Immature natural killer cell (primary cell): ENCODE measurements around the gene FKBP10. TPM values are rescaled to one million over a fixed set of nuclear protein-coding genes. Genes with fewer than 3 reads are reported as not detected.
A peak's percentile ranks its signal among the peaks of the same experiment; 100 is the strongest.
"Not testable (repeated sequence)": the region's sequence is repeated elsewhere in the genome, so short reads cannot be mapped to it uniquely, and the experiment has no call there.

Experiments
- DNase-seq, 3 donors: peaks; one replicate each; pipeline ENCODE4 v3.0.0; 2022; ENCODE audit warnings: mixed read lengths in 1 of 3
- H3K27ac Mint-ChIP-seq, 6 donors: one replicate each; pipeline ENCODE4 v1.8.0; 2020; ENCODE audit warnings: mixed read lengths in 6 of 6, mild to moderate bottlenecking in 5 of 6, inconsistent platforms in 4 of 6, moderate library complexity in 3 of 6
- H3K27me3 Mint-ChIP-seq, 3 donors: one replicate each; pipeline ENCODE4 v1.8.0; 2020 to 2021; ENCODE audit warnings: low read depth in 3 of 3, mild to moderate bottlenecking in 3 of 3, mixed read lengths in 3 of 3, moderate library complexity in 3 of 3, inconsistent platforms in 1 of 3
- H3K36me3 Mint-ChIP-seq, 3 donors: one replicate each; pipeline ENCODE4 v1.8.0; 2020; ENCODE audit warnings: mixed read lengths in 3 of 3, inconsistent platforms in 2 of 3, mild to moderate bottlenecking in 2 of 3
- H3K4me1 Mint-ChIP-seq, 2 donors: one replicate each; pipeline ENCODE4 v1.8.0; 2020; ENCODE audit warnings: inconsistent platforms in 2 of 2, mild to moderate bottlenecking in 2 of 2, mixed read lengths in 2 of 2, moderate library complexity in 1 of 2
- H3K4me3 Mint-ChIP-seq, 5 donors: one replicate each; pipeline ENCODE4 v1.8.0; 2020; ENCODE audit warnings: mild to moderate bottlenecking in 5 of 5, mixed read lengths in 5 of 5, inconsistent platforms in 3 of 5, moderate library complexity in 3 of 5
- H3K9me3 Mint-ChIP-seq, 6 donors: one replicate each; pipeline ENCODE4 v1.8.0; 2020; ENCODE audit warnings: mild to moderate bottlenecking in 6 of 6, mixed read lengths in 6 of 6, inconsistent platforms in 4 of 6, moderate library complexity in 3 of 6
- polyA plus RNA-seq, 3 donors: library from polyadenylated mRNA; unstranded; fragments of 300-500 nt; fragmentation: Illumina TruSeq; gene quantifications; one replicate each; pipeline ENCODE4 v1.2.3, GENCODE V29; 2021

FKBP10 gene
- polyA plus RNA-seq, 3 donors from 2014 or later: 0.43 to 0.71 TPM; not detected in 1

DNA sequence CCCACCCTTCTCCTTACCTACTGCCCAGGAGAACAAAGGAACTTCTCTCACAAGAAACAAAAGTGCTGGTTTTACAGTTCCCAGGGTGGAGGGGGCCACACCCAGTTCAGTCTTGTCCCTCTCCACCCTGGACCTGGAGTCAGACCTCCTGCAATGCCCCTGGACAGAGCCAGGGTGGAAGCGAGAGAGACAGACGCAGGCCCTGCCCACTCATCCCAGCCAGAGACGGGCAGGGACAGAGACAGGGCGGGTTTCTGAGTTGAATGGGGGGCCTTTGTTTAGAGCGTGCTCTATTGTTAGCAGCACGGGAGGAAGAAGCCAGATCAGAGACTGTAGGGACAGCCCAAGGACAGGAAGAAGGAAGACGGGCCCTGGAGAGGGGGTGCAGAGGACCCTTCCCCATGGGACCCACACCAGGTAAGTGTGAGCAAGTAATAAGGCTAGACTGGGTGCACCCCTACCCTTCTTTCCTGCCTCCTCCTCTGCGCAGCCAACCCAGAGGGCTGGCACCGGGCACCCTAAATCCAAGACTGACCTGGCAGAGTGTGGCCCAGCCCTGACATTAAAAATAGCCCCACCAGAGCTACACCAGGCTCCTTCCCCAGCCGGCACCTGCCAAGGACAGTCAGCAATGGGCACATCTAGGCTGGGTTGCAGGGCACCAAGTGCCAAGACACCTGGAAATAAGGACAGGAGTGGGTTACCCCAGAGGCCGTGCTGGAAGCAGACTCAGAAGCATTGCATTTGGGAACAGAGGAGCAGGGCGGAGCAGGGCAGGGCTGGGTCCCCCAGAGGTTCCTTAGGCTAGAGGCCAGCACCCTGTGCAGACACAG is 37.2 kb upstream of the FKBP10 start:
- H3K4me3 Mint-ChIP-seq: no peak overlapping the region

DNA sequence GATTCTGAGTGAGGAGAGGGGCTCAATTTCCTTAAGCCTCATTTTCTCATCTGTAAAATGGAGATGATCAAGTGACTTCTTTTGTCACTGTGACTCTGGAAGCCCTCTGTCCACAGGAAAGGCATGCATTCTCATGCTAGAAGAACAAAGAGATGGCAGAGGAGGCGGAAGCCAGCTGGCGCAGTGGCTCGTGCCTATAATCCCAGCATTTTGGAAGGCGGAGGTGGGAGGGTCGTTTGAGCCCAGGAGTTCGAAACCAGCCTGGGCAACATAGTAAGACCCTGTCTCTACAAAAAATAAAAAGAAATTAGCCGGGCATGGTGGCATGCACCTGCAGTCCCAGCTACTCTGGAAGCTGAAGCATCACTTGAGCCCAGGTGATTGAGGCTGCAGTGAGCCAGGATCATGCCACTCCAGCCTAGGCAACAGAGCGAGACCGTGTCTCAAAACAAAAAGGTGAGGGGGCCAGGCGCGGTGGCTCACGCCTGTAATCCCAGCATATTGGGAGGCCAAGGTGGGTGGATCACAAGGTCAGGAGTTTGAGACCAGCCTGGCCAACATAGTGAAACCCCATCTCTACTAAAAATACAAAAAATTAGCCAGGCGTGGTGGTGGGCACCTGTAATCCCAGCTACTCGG is 36.4 kb upstream of the FKBP10 start:
- H3K4me3 Mint-ChIP-seq: not testable (repeated sequence)

More for the DNA sequence above, 37.2 kb upstream of the FKBP10 start:
- peaks cover 2 to 7% (median 2%) of the 10 kb centered on the region in 3 donors for H3K27me3 Mint-ChIP-seq
- no peaks in the 10 kb centered on the region for H3K4me1 Mint-ChIP-seq
- no peaks in the 10 kb centered on the region for H3K9me3 Mint-ChIP-seq
- no peak overlapping the region for H3K27ac Mint-ChIP-seq
- no peaks in the 10 kb centered on the region for H3K36me3 Mint-ChIP-seq
- no peak for DNase-seq

DNA sequence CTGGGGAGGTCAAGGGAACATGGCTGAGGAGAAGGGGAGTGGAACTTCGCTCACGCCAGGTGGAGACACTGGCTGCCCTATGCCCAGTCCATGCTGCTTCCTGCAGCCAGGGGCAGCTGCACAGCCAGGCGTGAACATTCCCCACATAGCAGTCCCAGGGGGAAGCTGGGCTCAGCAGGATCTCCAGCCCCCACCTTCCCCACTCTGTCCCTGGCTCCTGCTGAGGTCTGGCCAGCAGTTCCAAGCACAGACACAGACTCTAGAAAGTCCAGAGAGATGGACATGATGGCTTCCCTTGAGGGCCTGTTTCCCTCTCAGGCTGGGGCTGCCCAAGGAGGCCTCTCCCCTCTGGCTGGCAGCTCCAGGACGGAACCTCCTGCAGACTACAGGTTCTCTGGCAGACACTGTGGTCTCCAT is 35.6 kb upstream of the FKBP10 start:
- no peak overlapping the region for H3K27ac Mint-ChIP-seq
- no peaks in the 10 kb centered on the region for H3K9me3 Mint-ChIP-seq
- H3K4me3 Mint-ChIP-seq: no peak overlapping the region
- H3K36me3 Mint-ChIP-seq: no peaks in the 10 kb centered on the region
- no peak for DNase-seq
- no peaks in the 10 kb centered on the region for H3K4me1 Mint-ChIP-seq
- peaks cover 4 to 8% (median 7%) of the 10 kb centered on the region in 3 donors for H3K27me3 Mint-ChIP-seq

More for the DNA sequence above, 36.4 kb upstream of the FKBP10 start:
- not testable (repeated sequence) for H3K4me1 Mint-ChIP-seq, H3K27ac Mint-ChIP-seq, DNase-seq, H3K36me3 Mint-ChIP-seq, H3K9me3 Mint-ChIP-seq, H3K27me3 Mint-ChIP-seq

- H3K9me3 Mint-ChIP-seq: no peaks in the 10 kb centered on the region
- no peak for DNase-seq
- H3K27me3 Mint-ChIP-seq: peaks cover 4 to 10% (median 8%) of the 10 kb centered on the region in 3 donors
- no peaks in the 10 kb centered on the region for H3K4me1 Mint-ChIP-seq
- no peak overlapping the region for H3K4me3 Mint-ChIP-seq
- no peak overlapping the region for H3K27ac Mint-ChIP-seq
- no peaks in the 10 kb centered on the region for H3K36me3 Mint-ChIP-seq
Measured at GRCh38 chr17:41777574-41778188, 35.1 kb upstream of the FKBP10 start.

DNA sequence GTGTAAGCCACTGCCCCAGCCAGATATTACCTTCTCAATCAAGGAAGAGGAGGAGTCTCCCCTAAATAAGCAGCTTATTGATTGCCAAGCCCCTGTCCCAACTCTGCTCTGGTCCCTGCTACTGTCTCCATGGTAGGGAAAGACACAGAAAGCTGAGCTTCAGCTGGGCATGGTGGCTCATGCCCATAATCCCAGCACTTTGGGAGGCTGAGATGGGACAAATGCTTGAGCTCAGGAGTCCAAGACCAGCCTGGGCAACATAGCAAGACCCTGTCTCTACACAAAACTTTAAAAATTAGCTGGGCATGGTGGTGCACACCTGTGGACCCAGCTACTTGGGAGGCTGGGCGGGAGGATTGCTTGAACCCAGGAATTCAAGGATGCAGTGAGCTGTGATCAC is 32.9 kb upstream of the FKBP10 start:
- Mint-ChIP-seq H3K4me3 (no peak overlapping the region), H3K27ac (no peak overlapping the region), H3K36me3 (no peaks in the 10 kb centered on the region), H3K27me3 (peaks cover 8 to 12% (median 9%) of the 10 kb centered on the region in 3 donors), H3K4me1 (peaks cover 3 to 9% of the 10 kb centered on the region in 2 donors), H3K9me3 (no peaks in the 10 kb centered on the region)
- DNase-seq: no peak

GRCh38 chr17:41781404-41782110 is 31.2 kb upstream of the FKBP10 start:
- no peak for DNase-seq
- H3K27me3 Mint-ChIP-seq: peaks cover 8 to 12% (median 9%) of the 10 kb centered on the region in 3 donors
- H3K4me1 Mint-ChIP-seq: peaks cover 6 to 12% of the 10 kb centered on the region in 2 donors
- H3K4me3 Mint-ChIP-seq: no peak overlapping the region
- H3K27ac Mint-ChIP-seq: no peak overlapping the region
- H3K36me3 Mint-ChIP-seq: no peaks in the 10 kb centered on the region
- no peaks in the 10 kb centered on the region for H3K9me3 Mint-ChIP-seq

DNA sequence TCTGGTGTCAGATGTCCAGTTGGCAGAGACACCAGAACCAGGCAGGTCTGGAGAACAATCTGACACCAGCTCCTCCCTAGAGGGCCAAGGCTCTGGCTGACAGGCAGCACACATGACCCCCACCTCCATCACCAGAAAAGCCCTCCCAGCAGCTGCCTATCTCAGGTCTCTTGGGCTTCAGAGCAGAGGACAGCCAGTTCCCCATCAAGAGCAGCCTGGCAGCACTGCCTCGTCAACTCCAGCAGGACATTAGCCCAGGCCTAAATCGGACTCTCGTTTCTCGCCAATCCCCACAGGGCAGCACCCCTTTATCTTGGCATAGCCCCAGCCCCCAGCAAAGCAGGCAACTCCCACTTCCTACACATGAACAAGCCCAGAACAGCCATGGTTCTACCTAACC is 30.7 kb upstream of the FKBP10 start:
- Mint-ChIP-seq H3K27me3 (peaks cover 8 to 12% (median 9%) of the 10 kb centered on the region in 3 donors), H3K4me3 (peak overlapping the region in 1 of 5 donors; percentile 27), H3K36me3 (no peaks in the 10 kb centered on the region), H3K9me3 (no peaks in the 10 kb centered on the region), H3K4me1 (peaks cover 10 to 18% of the 10 kb centered on the region in 2 donors), H3K27ac (no peak overlapping the region)
- DNase-seq: no peak

DNA sequence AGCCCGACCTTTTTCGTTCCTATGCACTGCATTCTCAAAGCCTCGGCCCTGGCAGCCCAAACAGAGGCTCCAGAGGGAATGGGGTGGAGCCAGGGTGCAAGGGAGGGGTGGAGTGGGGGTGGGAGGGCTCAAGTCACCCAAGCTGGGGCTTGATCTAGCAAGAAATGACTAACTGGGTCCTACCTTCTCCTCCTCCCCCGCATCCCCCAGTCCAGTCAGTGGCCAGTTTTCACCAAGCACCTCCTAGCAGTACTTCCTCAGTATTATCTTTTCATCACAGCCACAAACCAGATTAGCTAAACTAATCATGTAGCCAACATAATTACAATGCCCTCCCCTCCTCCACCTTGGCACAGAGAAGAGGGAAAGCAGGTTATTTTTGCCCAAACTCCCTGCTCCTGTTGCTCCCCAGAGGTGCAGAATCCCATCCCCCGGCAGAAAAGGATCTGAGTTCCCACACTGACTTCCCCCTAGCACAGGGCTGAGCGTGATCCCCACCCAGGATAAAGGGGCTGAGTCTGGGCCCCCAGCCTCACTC is 28.5 kb upstream of the FKBP10 start:
- H3K4me1 Mint-ChIP-seq: peaks cover 14 to 23% of the 10 kb centered on the region in 2 donors

GRCh38 chr17:41785091-41785858 is 27.5 kb upstream of the FKBP10 start:
- Mint-ChIP-seq H3K4me3 (peak overlapping the region; percentile 52 to 72 (median 66)), H3K27ac (no peak overlapping the region), H3K4me1 (peaks cover 14 to 23% of the 10 kb centered on the region in 2 donors), H3K36me3 (no peaks in the 10 kb centered on the region), H3K9me3 (no peaks in the 10 kb centered on the region), H3K27me3 (peaks cover 6 to 14% (median 9%) of the 10 kb centered on the region in 3 donors)
- no peak for DNase-seq

More for the DNA sequence above, 28.5 kb upstream of the FKBP10 start:
- no peak for DNase-seq
- Mint-ChIP-seq H3K27ac (no peak overlapping the region), H3K4me3 (peak overlapping the region in 2 of 5 donors; percentile 19 to 55), H3K9me3 (no peaks in the 10 kb centered on the region), H3K27me3 (peaks cover 6 to 14% (median 9%) of the 10 kb centered on the region in 3 donors), H3K36me3 (no peaks in the 10 kb centered on the region)

GRCh38 chr17:41785859-41786226 is 27.0 kb upstream of the FKBP10 start:
- no peaks in the 10 kb centered on the region for H3K9me3 Mint-ChIP-seq
- H3K36me3 Mint-ChIP-seq: no peaks in the 10 kb centered on the region
- H3K4me3 Mint-ChIP-seq: peak overlapping the region; percentile 52 to 72 (median 66)
- H3K4me1 Mint-ChIP-seq: peaks cover 14 to 23% of the 10 kb centered on the region in 2 donors
- DNase-seq: no peak
- no peak overlapping the region for H3K27ac Mint-ChIP-seq
- H3K27me3 Mint-ChIP-seq: peaks cover 6 to 14% (median 9%) of the 10 kb centered on the region in 3 donors

DNA sequence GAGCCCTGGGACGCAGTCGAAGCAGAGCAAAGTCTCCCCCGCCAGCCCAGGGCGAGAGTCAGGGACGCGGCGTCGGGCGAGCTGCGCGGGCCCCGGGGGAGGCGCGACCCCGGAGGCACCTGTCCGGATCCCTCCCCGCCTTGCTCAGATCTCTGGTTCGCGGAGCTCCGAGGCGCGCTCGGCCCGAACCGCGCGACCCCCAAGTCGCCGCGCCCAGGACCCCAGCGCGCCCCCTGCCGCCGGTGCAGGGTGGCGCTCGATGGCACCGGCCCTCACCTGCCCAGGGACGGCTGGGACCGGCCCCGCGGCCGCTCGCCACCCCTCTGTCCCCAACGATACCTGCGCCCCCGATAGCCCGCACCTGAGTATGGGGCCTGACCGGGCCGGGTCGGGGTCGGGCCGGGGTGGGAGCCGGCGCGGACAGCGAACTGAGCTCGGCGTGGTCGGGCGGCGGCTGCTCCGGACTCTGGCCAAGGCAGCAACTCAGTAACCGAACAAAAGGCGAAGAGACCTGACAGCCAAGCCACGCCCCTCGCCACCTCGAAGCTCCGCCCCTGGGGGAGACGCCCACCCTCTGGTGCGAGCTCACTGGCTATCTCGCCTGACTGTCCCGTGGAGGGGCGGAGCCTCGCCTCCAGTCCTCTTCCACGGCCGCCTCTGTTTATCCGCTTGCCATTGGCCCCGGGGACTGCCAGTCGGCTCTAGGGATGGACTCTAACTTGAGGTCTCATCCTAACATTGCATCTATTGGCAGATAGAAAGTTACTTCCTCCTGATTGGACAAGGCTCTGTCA is 26.4 kb upstream of the FKBP10 start, which contains the start of gene JUP:
TSS of gene JUP (minus strand) at position 485 of the 794 bp plus-strand sequence. CDS start 14,857 bp downstream, outside the sequence.
- Mint-ChIP-seq H3K36me3 (no peaks in the 10 kb centered on the region), H3K27ac (peak within 1 kb of the TSS in 3 of 6 donors; percentile 16 to 53 (median 35)), H3K4me1 (peaks cover 14 to 23% of the 10 kb centered on the region in 2 donors), H3K4me3 (peak within 1 kb of the TSS; percentile 71 to 82 (median 76)), H3K27me3 (peaks cover 6 to 14% (median 9%) of the 10 kb centered on the region in 3 donors), H3K9me3 (no peaks in the 10 kb centered on the region)
- peak; percentile 88 to 90 (median 90) for DNase-seq

DNA sequence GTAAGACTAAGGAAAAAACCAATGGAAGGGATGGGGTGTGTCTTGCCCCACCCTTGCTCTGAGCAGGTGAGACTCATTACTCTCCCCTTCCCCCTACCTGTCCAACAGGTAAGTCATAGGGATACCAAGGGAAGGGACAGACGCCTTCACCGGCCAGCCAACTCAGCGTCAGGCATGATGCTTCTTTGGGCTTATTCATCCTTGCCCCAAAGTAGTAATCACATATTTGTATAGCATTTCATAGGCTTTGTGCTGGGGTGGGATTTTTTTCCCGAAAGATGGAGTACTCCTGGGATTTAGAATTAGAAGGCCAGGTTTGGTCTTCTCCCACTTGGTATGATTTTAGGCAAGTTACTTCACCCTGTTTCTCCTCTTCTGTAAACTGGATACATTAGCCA is 25.8 kb upstream of the FKBP10 start:
- Mint-ChIP-seq H3K27ac (peak overlapping the region in 1 of 6 donors; percentile 35), H3K9me3 (no peaks in the 10 kb centered on the region), H3K36me3 (no peaks in the 10 kb centered on the region), H3K4me3 (peak overlapping the region; percentile 71 to 82 (median 76)), H3K27me3 (peaks cover 4 to 10% (median 7%) of the 10 kb centered on the region in 3 donors), H3K4me1 (peaks cover 14 to 23% of the 10 kb centered on the region in 2 donors)
- DNase-seq: no peak
